ENCODE measurements around the gene YBEY.

- TF ChIP-seq, protein P1, sequence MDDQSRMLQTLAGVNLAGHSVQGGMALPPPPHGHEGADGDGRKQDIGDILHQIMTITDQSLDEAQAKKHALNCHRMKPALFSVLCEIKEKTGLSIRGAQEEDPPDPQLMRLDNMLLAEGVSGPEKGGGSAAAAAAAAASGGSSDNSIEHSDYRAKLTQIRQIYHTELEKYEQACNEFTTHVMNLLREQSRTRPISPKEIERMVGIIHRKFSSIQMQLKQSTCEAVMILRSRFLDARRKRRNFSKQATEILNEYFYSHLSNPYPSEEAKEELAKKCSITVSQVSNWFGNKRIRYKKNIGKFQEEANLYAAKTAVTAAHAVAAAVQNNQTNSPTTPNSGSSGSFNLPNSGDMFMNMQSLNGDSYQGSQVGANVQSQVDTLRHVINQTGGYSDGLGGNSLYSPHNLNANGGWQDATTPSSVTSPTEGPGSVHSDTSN (CRISPR knock-in tag; IDR thresholded peaks at IDR 0.05), result no peak
- TF ChIP-seq, protein P2, sequence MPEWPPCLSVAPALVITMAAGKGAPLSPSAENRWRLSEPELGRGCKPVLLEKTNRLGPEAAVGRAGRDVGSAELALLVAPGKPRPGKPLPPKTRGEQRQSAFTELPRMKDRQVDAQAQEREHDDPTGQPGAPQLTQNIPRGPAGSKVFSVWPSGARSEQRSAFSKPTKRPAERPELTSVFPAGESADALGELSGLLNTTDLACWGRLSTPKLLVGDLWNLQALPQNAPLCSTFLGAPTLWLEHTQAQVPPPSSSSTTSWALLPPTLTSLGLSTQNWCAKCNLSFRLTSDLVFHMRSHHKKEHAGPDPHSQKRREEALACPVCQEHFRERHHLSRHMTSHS (tag by site-specific recombination; IDR thresholded peaks at IDR 0.05), result no peak
- TF ChIP-seq CTCF (tag by site-specific recombination; IDR thresholded peaks at IDR 0.05) (no peak), YY2 (tag by site-specific recombination; IDR thresholded peaks at IDR 0.05) (no peak), HOXA7 (CRISPR knock-in tag; IDR thresholded peaks at IDR 0.05; ENCODE audit: borderline replicate concordance) (no peak), OSR2 (tag by site-specific recombination; IDR thresholded peaks at IDR 0.05) (no peak)
Measured at GRCh38 chr21:46329796-46330195, 43.7 kb downstream of the YBEY start.
